Measurements from ENCODE around the gene ROPN1L.

The ROPN1L gene

GRCh38 chr5:10401498-10401897 lies 40.2 kb upstream of the ROPN1L start:
- no peak for TF ChIP-seq ZFX (IDR thresholded peaks at IDR 0.05)
- TF ChIP-seq CTCF (conservative IDR thresholded peaks at IDR 0.05): no peak
- H3K27ac ChIP-seq: no peak overlapping the region

GRCh38 chr5:10403829-10404228 lies 37.9 kb upstream of the ROPN1L start:
- H3K27ac ChIP-seq: no peak overlapping the region
- TF ChIP-seq CTCF (conservative IDR thresholded peaks at IDR 0.05) (no peak), ZFX (IDR thresholded peaks at IDR 0.05) (no peak)

DNA sequence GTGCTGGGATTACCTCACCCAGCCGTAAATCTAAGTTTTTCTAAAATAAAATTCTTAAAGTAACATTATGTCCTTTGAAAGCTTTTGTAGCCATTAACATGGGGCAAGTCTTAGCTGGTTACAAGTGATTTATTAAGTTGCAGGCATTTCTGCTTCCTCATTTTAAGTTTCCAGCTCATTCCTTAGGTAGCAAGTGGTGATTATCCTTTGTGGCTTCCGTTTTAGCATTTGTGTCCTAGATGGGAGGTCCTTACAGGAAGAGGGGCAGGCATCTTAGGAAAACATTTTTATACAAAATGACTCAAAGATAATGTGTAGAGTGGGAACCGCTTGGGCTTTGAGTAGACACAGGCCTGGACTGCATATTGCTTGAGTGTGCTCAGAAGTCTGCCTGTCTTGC lies 35.0 kb upstream of the ROPN1L start:
- TF ChIP-seq CTCF (conservative IDR thresholded peaks at IDR 0.05) (no peak), ZFX (IDR thresholded peaks at IDR 0.05) (no peak)

GRCh38 chr5:10409504-10409903 lies 32.2 kb upstream of the ROPN1L start:
- no peak for TF ChIP-seq CTCF (conservative IDR thresholded peaks at IDR 0.05)
- TF ChIP-seq ZFX (IDR thresholded peaks at IDR 0.05): no peak
- H3K27ac ChIP-seq: no peak overlapping the region

More for the DNA sequence above, 35.0 kb upstream of the ROPN1L start:
- no peak overlapping the region for H3K27ac ChIP-seq

- no peak overlapping the region for H3K27ac ChIP-seq
- TF ChIP-seq ZFX (IDR thresholded peaks at IDR 0.05) (no peak), CTCF (conservative IDR thresholded peaks at IDR 0.05) (no peak)
These were observed 31.0 kb upstream of the ROPN1L start for GRCh38 chr5:10410662-10411061.

GRCh38 chr5:10411336-10411735 lies 30.3 kb upstream of the ROPN1L start:
- no peak for TF ChIP-seq ZFX (IDR thresholded peaks at IDR 0.05)
- no peak overlapping the region for H3K27ac ChIP-seq

- H3K27ac ChIP-seq: no peak overlapping the region
- TF ChIP-seq CTCF (conservative IDR thresholded peaks at IDR 0.05) (no peak), ZFX (IDR thresholded peaks at IDR 0.05) (no peak)
These were observed 24.8 kb upstream of the ROPN1L start for GRCh38 chr5:10416868-10417267.

- no peak for TF ChIP-seq CTCF (conservative IDR thresholded peaks at IDR 0.05)
- TF ChIP-seq ZFX (IDR thresholded peaks at IDR 0.05): no peak
- H3K27ac ChIP-seq: no peak overlapping the region
These were observed 22.9 kb upstream of the ROPN1L start for GRCh38 chr5:10418654-10419345.
